ENCODE data around the gene IQCK. TPM values are rescaled to one million over a fixed set of nuclear protein-coding genes. Genes with fewer than 3 reads are reported as not detected.

IQCK gene
- total RNA-seq, 1 donor from 2014 or later = 16.7 TPM

- no peak for DNase-seq
Measured at GRCh38 chr16:19837984-19838707, 120.1 kb downstream of the IQCK start.

GRCh38 chr16:19840524-19841110 is 122.5 kb downstream of the IQCK start:
- peak; percentile 27 for DNase-seq

GRCh38 chr16:19841184-19841583 is 123.1 kb downstream of the IQCK start:
- no peak for DNase-seq

- no peak for DNase-seq
Measured at GRCh38 chr16:19842426-19843157, 124.5 kb downstream of the IQCK start.

- no peak for DNase-seq
Measured at GRCh38 chr16:19843371-19843770, 125.3 kb downstream of the IQCK start.

- no peak for DNase-seq
Measured at GRCh38 chr16:19844945-19845641, 127.0 kb downstream of the IQCK start.

GRCh38 chr16:19846436-19846835 is 128.4 kb downstream of the IQCK start:
- DNase-seq = no peak

GRCh38 chr16:19848756-19849155 is 130.7 kb downstream of the IQCK start:
- DNase-seq = no peak

- DNase-seq = no peak
Measured at GRCh38 chr16:19850131-19850817, 132.2 kb downstream of the IQCK start.

- DNase-seq = no peak
Measured at GRCh38 chr16:19851476-19851875, 133.4 kb downstream of the IQCK start.

GRCh38 chr16:19853132-19853741 is 135.2 kb downstream of the IQCK start:
- DNase-seq = no peak

GRCh38 chr16:19853742-19854542 is 135.9 kb downstream of the IQCK start:
- DNase-seq = no peak

- DNase-seq = no peak
Measured at GRCh38 chr16:19854543-19854876, 136.4 kb downstream of the IQCK start.

- DNase-seq = no peak
Measured at GRCh38 chr16:19856120-19856519, 138.0 kb downstream of the IQCK start.

- DNase-seq = no peak
Measured at GRCh38 chr16:19857593-19858339, 139.7 kb downstream of the IQCK start.

- DNase-seq = peak; percentile 90
Measured at GRCh38 chr16:19858340-19859018, 140.4 kb downstream of the IQCK start.

- DNase-seq = no peak
Measured at GRCh38 chr16:19859166-19859565, 141.1 kb downstream of the IQCK start.

GRCh38 chr16:19859603-19860002 is 141.5 kb downstream of the IQCK start:
- DNase-seq = no peak

- no peak for DNase-seq
Measured at GRCh38 chr16:19860166-19861041, 142.3 kb downstream of the IQCK start.

Data from dermis blood vessel endothelial cell (primary cell).